SIG-M5 treated with dmso at 0.1 percent for 504 hours (cell line): Measurements from ENCODE around the gene HOXD4.

Source experiments
- DNase-seq: peaks from one replicate; lab custom pipeline; 2025; ENCODE audit not compliant: unreplicated experiment; lab: John Stamatoyannopoulos, UW

HOXD4 gene

GRCh38 chr2:176156807-176157498 is 5.6 kb downstream of the HOXD4 start, which contains the start of gene HOXD3:
Gene HOXD3, plus strand, starts transcription at chr2:176157307. Its CDS starts 11,808 bp downstream, at chr2:176169115.
- DNase-seq: no peak

- DNase-seq: no peak
These were observed 6.3 kb downstream of the HOXD4 start for GRCh38 chr2:176157499-176158185.

GRCh38 chr2:176158186-176158591 is 6.8 kb downstream of the HOXD4 start:
- no peak for DNase-seq

- DNase-seq: no peak
These were observed 7.7 kb downstream of the HOXD4 start for GRCh38 chr2:176158855-176159662.

GRCh38 chr2:176159663-176160250 is 8.4 kb downstream of the HOXD4 start:
- DNase-seq: no peak

GRCh38 chr2:176160251-176160985 is 9.1 kb downstream of the HOXD4 start:
- no peak for DNase-seq

DNA sequence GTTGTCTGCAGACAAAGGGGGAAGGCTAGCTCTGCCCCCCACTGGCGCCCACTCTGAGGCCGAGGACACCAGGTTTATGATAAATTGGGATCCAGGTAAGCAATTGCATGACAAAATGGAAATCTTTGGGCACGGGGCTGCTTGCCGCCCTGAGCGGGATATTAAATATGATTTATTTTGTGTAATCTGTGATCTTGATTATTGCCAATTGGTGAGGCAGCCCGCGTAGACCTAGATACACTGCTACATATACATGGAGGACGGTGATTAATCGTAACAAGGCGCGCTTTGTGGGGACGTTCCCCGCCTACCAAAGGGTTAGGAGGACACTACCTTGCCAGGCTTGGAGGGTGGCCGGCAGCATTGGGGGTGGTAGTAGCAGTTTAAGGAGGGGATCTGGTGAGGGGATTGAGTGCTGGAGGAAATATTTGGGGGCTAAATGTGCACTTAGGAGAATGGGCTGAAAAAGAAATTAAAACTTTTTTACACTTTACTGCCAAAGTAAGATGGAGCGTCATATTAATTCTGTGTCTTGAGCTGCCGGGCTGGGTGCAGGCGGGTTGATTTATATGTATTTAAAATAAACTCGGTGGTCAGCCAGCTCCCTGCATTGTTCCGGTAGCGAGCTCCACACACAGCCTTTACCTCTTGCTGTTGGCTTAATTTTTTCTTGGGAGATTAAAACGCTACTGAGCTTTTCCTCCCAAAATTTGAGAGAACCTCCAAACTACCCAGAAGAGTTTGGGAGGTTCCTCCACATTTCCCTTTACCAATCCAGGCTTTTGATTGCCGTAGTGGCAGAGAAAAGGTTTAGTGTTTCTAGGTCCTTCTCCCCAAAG is 9.9 kb downstream of the HOXD4 start:
- no peak for DNase-seq

GRCh38 chr2:176161825-176162626 is 10.7 kb downstream of the HOXD4 start:
- DNase-seq: no peak

- no peak for DNase-seq
These were observed 11.7 kb downstream of the HOXD4 start for GRCh38 chr2:176162911-176163671.

GRCh38 chr2:176163672-176164056 is 12.3 kb downstream of the HOXD4 start:
- no peak for DNase-seq

GRCh38 chr2:176164201-176164600 is 12.9 kb downstream of the HOXD4 start:
- DNase-seq: no peak

DNA sequence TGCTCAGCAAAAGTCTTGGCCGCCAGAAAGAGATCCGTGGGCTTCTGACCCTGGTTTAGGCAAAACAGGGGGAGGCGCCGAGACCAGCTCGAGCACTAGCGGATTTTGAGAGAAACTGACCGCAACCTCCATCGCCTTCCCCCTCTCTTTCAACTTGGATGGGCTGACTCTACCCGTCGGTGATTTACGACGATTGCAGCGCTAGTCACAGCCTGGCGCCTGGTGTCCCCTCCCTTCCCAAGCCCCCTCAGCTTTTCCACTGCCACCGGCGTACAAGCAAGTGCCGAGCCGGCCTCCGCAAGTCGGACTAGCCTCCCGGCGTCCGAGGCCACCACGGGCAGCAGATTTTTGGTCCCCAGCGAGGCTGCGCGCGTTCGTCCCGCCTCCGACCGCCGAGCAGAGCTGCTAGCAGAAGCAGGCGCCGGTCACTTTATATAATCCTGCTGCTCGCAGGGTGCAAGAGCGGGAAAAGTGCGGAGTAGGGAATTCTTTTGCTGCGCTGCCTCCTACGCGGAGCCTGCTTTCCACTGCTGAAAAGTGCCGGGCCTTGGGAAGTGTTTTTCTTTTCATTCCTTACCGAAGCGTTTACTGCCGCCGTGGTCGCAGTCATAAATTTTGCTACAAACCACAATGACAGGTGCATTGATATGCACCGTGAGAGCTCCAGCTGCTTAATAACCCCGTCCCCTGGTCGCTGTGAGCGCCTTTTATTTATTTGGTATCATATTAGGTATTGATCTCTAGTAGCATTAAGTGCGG is 13.4 kb downstream of the HOXD4 start:
- no peak for DNase-seq

GRCh38 chr2:176165370-176166050 is 14.2 kb downstream of the HOXD4 start:
- DNase-seq: no peak

GRCh38 chr2:176166272-176166671 is 14.9 kb downstream of the HOXD4 start:
- DNase-seq: no peak

GRCh38 chr2:176167398-176167797 is 16.0 kb downstream of the HOXD4 start:
- no peak for DNase-seq

- DNase-seq: no peak
These were observed 17.8 kb downstream of the HOXD4 start for GRCh38 chr2:176169181-176169580.

DNA sequence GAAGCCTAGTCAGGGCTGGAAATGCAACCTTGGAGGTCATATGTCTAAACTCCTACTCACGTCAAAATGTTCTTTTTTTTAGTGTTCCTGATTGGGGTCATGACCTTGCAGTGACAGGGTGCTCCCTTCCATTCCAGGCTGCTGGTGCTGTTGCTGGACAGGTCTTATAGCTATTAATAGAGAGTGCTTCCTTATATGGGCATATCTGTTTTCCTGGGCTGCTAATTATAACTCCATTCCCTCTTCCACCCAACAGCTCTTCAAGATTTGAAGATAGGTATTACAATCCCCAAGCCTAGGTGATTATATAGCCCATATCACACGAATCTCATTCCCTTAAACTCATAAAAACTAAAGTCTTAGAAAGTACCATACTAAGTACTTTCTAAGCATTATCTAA is 18.4 kb downstream of the HOXD4 start:
- DNase-seq: no peak
